Measurements from ENCODE around the gene SERPINH1.

SERPINH1 gene

GRCh38 chr11:75532200-75533048, 29.6 kb upstream of the SERPINH1 start:
- peak; percentile 79 for DNase-seq (ENCODE audit: low spot score)

- DNase-seq (ENCODE audit: low spot score): no peak
Measured at GRCh38 chr11:75533896-75534258, 28.2 kb upstream of the SERPINH1 start.

- DNase-seq (ENCODE audit: low spot score): no peak
Measured at GRCh38 chr11:75534259-75535069, 27.6 kb upstream of the SERPINH1 start.

- DNase-seq (ENCODE audit: low spot score): no peak
Measured at GRCh38 chr11:75535071-75535470, 27.0 kb upstream of the SERPINH1 start.

GRCh38 chr11:75536786-75537641, 25.0 kb upstream of the SERPINH1 start:
- DNase-seq (ENCODE audit: low spot score): no peak

GRCh38 chr11:75537740-75538139, 24.3 kb upstream of the SERPINH1 start:
- no peak for DNase-seq (ENCODE audit: low spot score)

GRCh38 chr11:75538150-75538942, 23.7 kb upstream of the SERPINH1 start:
- DNase-seq (ENCODE audit: low spot score): no peak

- no peak for DNase-seq (ENCODE audit: low spot score)
Measured at GRCh38 chr11:75539459-75540334, 22.4 kb upstream of the SERPINH1 start.

- no peak for DNase-seq (ENCODE audit: low spot score)
Measured at GRCh38 chr11:75541193-75542087, 20.6 kb upstream of the SERPINH1 start.

- DNase-seq (ENCODE audit: low spot score): no peak
Measured at GRCh38 chr11:75542088-75542438, 20.0 kb upstream of the SERPINH1 start.

GRCh38 chr11:75543806-75544205, 18.2 kb upstream of the SERPINH1 start:
- DNase-seq (ENCODE audit: low spot score): no peak

GRCh38 chr11:75547177-75547576, 14.9 kb upstream of the SERPINH1 start:
- no peak for DNase-seq (ENCODE audit: low spot score)

GRCh38 chr11:75547617-75548058, 14.4 kb upstream of the SERPINH1 start:
- peak; percentile 88 for DNase-seq (ENCODE audit: low spot score)

GRCh38 chr11:75548595-75549272, 13.3 kb upstream of the SERPINH1 start:
- no peak for DNase-seq (ENCODE audit: low spot score)

GRCh38 chr11:75549370-75549958, 12.6 kb upstream of the SERPINH1 start:
- no peak for DNase-seq (ENCODE audit: low spot score)

GRCh38 chr11:75553182-75553581, 8.9 kb upstream of the SERPINH1 start:
- no peak for DNase-seq (ENCODE audit: low spot score)

- no peak for DNase-seq (ENCODE audit: low spot score)
Measured at GRCh38 chr11:75553889-75554257, 8.2 kb upstream of the SERPINH1 start.

GRCh38 chr11:75554258-75555022, 7.6 kb upstream of the SERPINH1 start:
- DNase-seq (ENCODE audit: low spot score): peak; percentile 95
